Measurements from ENCODE around the gene NDUFV1. TPM values are rescaled to one million over a fixed set of nuclear protein-coding genes. Genes with fewer than 3 reads are reported as not detected.
"Not testable (repeated sequence)": the region's sequence is repeated elsewhere in the genome, so short reads cannot be mapped to it uniquely, and the experiment has no call there.

The NDUFV1 gene
- total and polyA plus RNA-seq, 4 donors: 83.6 to 172 (median 163) TPM

- H3K4me1 ChIP-seq (ENCODE audit: control insufficient read depth in 4 of 4, insufficient read depth in 4 of 4, low read length in 3 of 4): no peaks in the 10 kb centered on the region
- no peaks in the 10 kb centered on the region for H3K27me3 ChIP-seq (ENCODE audit: control insufficient read depth in 4 of 4, insufficient read depth in 4 of 4, low read length in 3 of 4)
- no peak overlapping the region for H3K9ac ChIP-seq (ENCODE audit: low read depth in 1 of 2, low read length in 2 of 2)
- DNase-seq (ENCODE audit: low spot score): no peak
- H3K9me3 ChIP-seq (ENCODE audit: control insufficient read depth in 4 of 4, low read length in 3 of 4): no peaks in the 10 kb centered on the region
- TF ChIP-seq GABPA (IDR thresholded peaks at IDR 0.05 in 1 of 2, conservative IDR thresholded peaks at IDR 0.05 in 1 of 2) (no peak), HNF4G (IDR thresholded peaks at IDR 0.05) (no peak), FOXA2 (IDR thresholded peaks at IDR 0.05) (no peak), ZBTB33 (IDR thresholded peaks at IDR 0.05) (no peak), TAF1 (conservative IDR thresholded peaks at IDR 0.05) (no peak), ATF3 (IDR thresholded peaks at IDR 0.05) (no peak)
- WGBS: 46% methylated on average over 3 of the region's 3 CpGs
- H3K4me3 ChIP-seq (ENCODE audit: low read depth in 1 of 3, low read length in 3 of 3): no peak overlapping the region
- no peak overlapping the region for H3K27ac ChIP-seq (ENCODE audit: low read depth in 1 of 2, low read length in 2 of 2)
- H3K36me3 ChIP-seq (ENCODE audit: control insufficient read depth in 4 of 4, insufficient read depth in 3 of 4, low read depth in 1 of 4, low read length in 3 of 4): no peaks in the 10 kb centered on the region
Measured at GRCh38 chr11:67657300-67657699, 50.6 kb downstream of the NDUFV1 start.

- H3K4me1 ChIP-seq (ENCODE audit: control insufficient read depth in 4 of 4, insufficient read depth in 4 of 4, low read length in 3 of 4); DNase-seq (ENCODE audit: low spot score); H3K4me3 ChIP-seq (ENCODE audit: low read depth in 1 of 3, low read length in 3 of 3); H3K9me3 ChIP-seq (ENCODE audit: control insufficient read depth in 4 of 4, low read length in 3 of 4); H3K9ac ChIP-seq (ENCODE audit: low read depth in 1 of 2, low read length in 2 of 2); H3K36me3 ChIP-seq (ENCODE audit: control insufficient read depth in 4 of 4, insufficient read depth in 3 of 4, low read depth in 1 of 4, low read length in 3 of 4); H3K27me3 ChIP-seq (ENCODE audit: control insufficient read depth in 4 of 4, insufficient read depth in 4 of 4, low read length in 3 of 4); H3K27ac ChIP-seq (ENCODE audit: low read depth in 1 of 2, low read length in 2 of 2): not testable (repeated sequence)
- 56% methylated on average over 5 of the region's 5 CpGs for WGBS
Measured at GRCh38 chr11:67659651-67660165, 53.0 kb downstream of the NDUFV1 start.

GRCh38 chr11:67660752-67661151, 54.0 kb downstream of the NDUFV1 start:
- H3K9me3 ChIP-seq (ENCODE audit: control insufficient read depth in 4 of 4, low read length in 3 of 4); H3K4me1 ChIP-seq (ENCODE audit: control insufficient read depth in 4 of 4, insufficient read depth in 4 of 4, low read length in 3 of 4); H3K27ac ChIP-seq (ENCODE audit: low read depth in 1 of 2, low read length in 2 of 2); H3K27me3 ChIP-seq (ENCODE audit: control insufficient read depth in 4 of 4, insufficient read depth in 4 of 4, low read length in 3 of 4); DNase-seq (ENCODE audit: low spot score); H3K4me3 ChIP-seq (ENCODE audit: low read depth in 1 of 3, low read length in 3 of 3); H3K36me3 ChIP-seq (ENCODE audit: control insufficient read depth in 4 of 4, insufficient read depth in 3 of 4, low read depth in 1 of 4, low read length in 3 of 4); H3K9ac ChIP-seq (ENCODE audit: low read depth in 1 of 2, low read length in 2 of 2): not testable (repeated sequence)
- 70% methylated on average over 5 of the region's 5 CpGs for WGBS

Small RNA genes lying within 50 kb of the gene (small RNA-seq; reads per million reads assigned to genes)
- gene AP003385.3: not detected

Other genes with a start within 250 kb of the NDUFV1 start
- gene CLCF1, start 233.3 kb upstream of the NDUFV1 start, total RNA-seq: under 1 TPM; 0.17 to 0.23 TPM
- 1 to 10 TPM in 1 of 2 donors, under 1 TPM in 1; 0.14 to 1.8 TPM for gene CLCF1, start 233.3 kb upstream of the NDUFV1 start, polyA plus RNA-seq
- gene RAD9A, start 214.9 kb upstream of the NDUFV1 start, total RNA-seq: 1 to 10 TPM; 5.9 to 8.6 TPM
- 1 to 10 TPM; 4.5 to 5.4 TPM for gene RAD9A, start 214.9 kb upstream of the NDUFV1 start, polyA plus RNA-seq
- 10 to 100 TPM; 62.4 to 92.9 TPM for gene PPP1CA, start 205.1 kb upstream of the NDUFV1 start, total RNA-seq
- gene PPP1CA, start 205.1 kb upstream of the NDUFV1 start, polyA plus RNA-seq: 10 to 100 TPM; 74.2 to 77.6 TPM
- gene TBC1D10C, start 202.9 kb upstream of the NDUFV1 start, total RNA-seq: 1 to 10 TPM; 2.3 to 4.4 TPM
- gene TBC1D10C, start 202.9 kb upstream of the NDUFV1 start, polyA plus RNA-seq: 1 to 10 TPM; 1.1 to 1.6 TPM
- under 1 TPM; 0.05 to 0.08 TPM for gene CARNS1, start 191.3 kb upstream of the NDUFV1 start, total RNA-seq
- gene CARNS1, start 191.3 kb upstream of the NDUFV1 start, polyA plus RNA-seq: under 1 TPM; 0.12 to 0.19 TPM
- gene RPS6KB2, start 178.4 kb upstream of the NDUFV1 start, total RNA-seq: 10 to 100 TPM; 42.2 to 49.6 TPM
- 10 to 100 TPM; 31.5 to 33.2 TPM for gene RPS6KB2, start 178.4 kb upstream of the NDUFV1 start, polyA plus RNA-seq
- 1 to 10 TPM; 3.9 to 5.0 TPM for gene PTPRCAP, start 169.3 kb upstream of the NDUFV1 start, total RNA-seq
- 1 to 10 TPM; 2.9 to 6.2 TPM for gene PTPRCAP, start 169.3 kb upstream of the NDUFV1 start, polyA plus RNA-seq
- gene CORO1B, start 163.5 kb upstream of the NDUFV1 start, total RNA-seq: 10 to 100 TPM; 34.4 to 41.4 TPM
- 10 to 100 TPM; 14.1 to 38.4 TPM for gene CORO1B, start 163.5 kb upstream of the NDUFV1 start, polyA plus RNA-seq
- not detected for gene GPR152, start 154.2 kb upstream of the NDUFV1 start, total RNA-seq
- gene GPR152, start 154.2 kb upstream of the NDUFV1 start, polyA plus RNA-seq: not detected
- 1 to 10 TPM; 2.1 to 2.9 TPM for gene CABP4, start 151.6 kb upstream of the NDUFV1 start, total RNA-seq
- gene CABP4, start 151.6 kb upstream of the NDUFV1 start, polyA plus RNA-seq: 1 to 10 TPM in 1 of 2 donors, under 1 TPM in 1; 0.85 to 1.2 TPM
- 10 to 100 TPM; 10.2 to 50.8 TPM for gene TMEM134, start 137.7 kb upstream of the NDUFV1 start, total RNA-seq
- 10 to 100 TPM; 76.3 to 86.9 TPM for gene TMEM134, start 137.7 kb upstream of the NDUFV1 start, polyA plus RNA-seq
- gene AIP, start 123.9 kb upstream of the NDUFV1 start, total RNA-seq: 10 to 100 TPM; 17.6 to 21.5 TPM
- gene AIP, start 123.9 kb upstream of the NDUFV1 start, polyA plus RNA-seq: 10 to 100 TPM; 24.7 to 28.2 TPM
- 1 to 10 TPM; 3.2 to 6.9 TPM for gene PITPNM1, start 101.6 kb upstream of the NDUFV1 start, total RNA-seq
- gene PITPNM1, start 101.6 kb upstream of the NDUFV1 start, polyA plus RNA-seq: 1 to 10 TPM; 1.3 to 9.3 TPM
- gene CDK2AP2, start 98.8 kb upstream of the NDUFV1 start, total RNA-seq: 10 to 100 TPM; 14.1 to 32.5 TPM
- gene CDK2AP2, start 98.8 kb upstream of the NDUFV1 start, polyA plus RNA-seq: 100 to 1,000 TPM in 1 of 2 donors, 10 to 100 TPM in 1; 80.7 to 126 TPM
- not detected for gene CABP2, start 83.5 kb upstream of the NDUFV1 start, total RNA-seq
- gene CABP2, start 83.5 kb upstream of the NDUFV1 start, polyA plus RNA-seq: not detected
- 100 to 1,000 TPM in 1 of 2 donors, 10 to 100 TPM in 1; 25.6 to 228 TPM for gene GSTP1, start 23.1 kb upstream of the NDUFV1 start, total RNA-seq
- gene GSTP1, start 23.1 kb upstream of the NDUFV1 start, polyA plus RNA-seq: 10 to 100 TPM; 35.1 to 54.5 TPM
- gene NUDT8, start 23.0 kb downstream of the NDUFV1 start, total RNA-seq: 10 to 100 TPM; 19.5 to 19.6 TPM
- gene NUDT8, start 23.0 kb downstream of the NDUFV1 start, polyA plus RNA-seq: 10 to 100 TPM; 29.3 to 66.9 TPM
- not detected for gene TBX10, start 32.8 kb downstream of the NDUFV1 start, total RNA-seq
- under 1 TPM; 0.12 to 0.43 TPM for gene TBX10, start 32.8 kb downstream of the NDUFV1 start, polyA plus RNA-seq
- gene ACY3, start 43.8 kb downstream of the NDUFV1 start, total RNA-seq: 1 to 10 TPM; 2.7 to 5.8 TPM
- gene ACY3, start 43.8 kb downstream of the NDUFV1 start, polyA plus RNA-seq: 10 to 100 TPM in 1 of 2 donors, 1 to 10 TPM in 1; 9.4 to 12.9 TPM
- not detected for gene ALDH3B2, start 67.7 kb downstream of the NDUFV1 start, total RNA-seq
- not detected for gene ALDH3B2, start 67.7 kb downstream of the NDUFV1 start, polyA plus RNA-seq

Measured in liver (tissue), 10 donors.